HG02623 (cell line): ENCODE measurements around the gene NCF2.
A peak's percentile ranks its signal among the peaks of the same experiment; 100 is the strongest.
"Not testable (repeated sequence)": the region's sequence is repeated elsewhere in the genome, so short reads cannot be mapped to it uniquely, and the experiment has no call there.

ENCODE experiments used
- ATAC-seq: cut with Tn5 transposase; IDR thresholded peaks from one replicate; pipeline ENCODE4 v1.9.1; 2021; ENCODE audit warnings: moderate library complexity; ENCODE audit not compliant: unreplicated experiment

The NCF2 gene

GRCh38 chr1:183612975-183613374 lies 22.7 kb upstream of the NCF2 start:
- ATAC-seq, result not testable (repeated sequence)

- ATAC-seq, result no peak
Measured at GRCh38 chr1:183612407-183612806, 22.1 kb upstream of the NCF2 start.

GRCh38 chr1:183611021-183611420 lies 20.8 kb upstream of the NCF2 start:
- no peak for ATAC-seq

- ATAC-seq, result no peak
Measured at GRCh38 chr1:183609759-183610452, 19.6 kb upstream of the NCF2 start.

GRCh38 chr1:183609313-183609712 lies 19.1 kb upstream of the NCF2 start:
- ATAC-seq, result peak; percentile 58

GRCh38 chr1:183607322-183607980 lies 17.2 kb upstream of the NCF2 start:
- no peak for ATAC-seq

GRCh38 chr1:183605904-183606303 lies 15.6 kb upstream of the NCF2 start:
- ATAC-seq, result no peak

- no peak for ATAC-seq
Measured at GRCh38 chr1:183604815-183605214, 14.6 kb upstream of the NCF2 start.

GRCh38 chr1:183604038-183604808 lies 14.0 kb upstream of the NCF2 start:
- peak; percentile 34 for ATAC-seq

GRCh38 chr1:183602510-183602909 lies 12.3 kb upstream of the NCF2 start:
- no peak for ATAC-seq

- ATAC-seq, result no peak
Measured at GRCh38 chr1:183600634-183601033, 10.4 kb upstream of the NCF2 start.

- ATAC-seq, result no peak
Measured at GRCh38 chr1:183600136-183600535, 9.9 kb upstream of the NCF2 start.

- ATAC-seq, result peak; percentile 86
Measured at GRCh38 chr1:183598386-183598785, 8.1 kb upstream of the NCF2 start.

GRCh38 chr1:183597656-183598347 lies 7.5 kb upstream of the NCF2 start:
- ATAC-seq, result no peak

- ATAC-seq, result no peak
Measured at GRCh38 chr1:183596500-183596899, 6.2 kb upstream of the NCF2 start.

- no peak for ATAC-seq
Measured at GRCh38 chr1:183595537-183595936, 5.3 kb upstream of the NCF2 start.

GRCh38 chr1:183593356-183593755 lies 3.1 kb upstream of the NCF2 start:
- ATAC-seq, result peak; percentile 39

- no peak for ATAC-seq
Measured at GRCh38 chr1:183592733-183593132, 2.5 kb upstream of the NCF2 start.

GRCh38 chr1:183589874-183590243 lies 400 bp downstream of the NCF2 start:
- ATAC-seq, result no peak

GRCh38 chr1:183589384-183589783 lies 875 bp downstream of the NCF2 start:
- ATAC-seq, result no peak

- no peak for ATAC-seq
Measured at GRCh38 chr1:183588827-183589226, 1.4 kb downstream of the NCF2 start.
